ENCODE measurements around the gene HOXC12. TPM values are rescaled to one million over a fixed set of nuclear protein-coding genes. Genes with fewer than 3 reads are reported as not detected.

The HOXC12 gene
- total RNA-seq, 1 donor from 2014 or later, result not detected

GRCh38 chr12:53958128-53958527 is 3.4 kb downstream of the HOXC12 start:
- Histone ChIP-seq H3K4me3 (no peak overlapping the region), H3K4me1 (no peaks in the 10 kb centered on the region), H3K27ac (no peak overlapping the region), H3K36me3 (no peaks in the 10 kb centered on the region), H3K9me3 (no peaks in the 10 kb centered on the region), H3K27me3 (ENCODE audit: low read depth) (peaks cover 100% of the 10 kb centered on the region)
- no peak for TF ChIP-seq CTCF (IDR thresholded peaks at IDR 0.05)
- intact Hi-C loops (cut with DNase I), result no loop called here
- no peak for ATAC-seq
- no peak for DNase-seq

- no peak for ATAC-seq
- no peak for DNase-seq
- TF ChIP-seq CTCF (IDR thresholded peaks at IDR 0.05), result no peak
- Histone ChIP-seq H3K27me3 (ENCODE audit: low read depth) (peaks cover 100% of the 10 kb centered on the region), H3K36me3 (no peaks in the 10 kb centered on the region), H3K27ac (no peak overlapping the region), H3K4me1 (no peaks in the 10 kb centered on the region), H3K9me3 (no peaks in the 10 kb centered on the region), H3K4me3 (no peak overlapping the region)
- intact Hi-C loops (cut with DNase I), result no loop called here
These were observed 4.6 kb downstream of the HOXC12 start for GRCh38 chr12:53959314-53959713.

GRCh38 chr12:53960187-53961024 is 5.7 kb downstream of the HOXC12 start:
- Histone ChIP-seq H3K4me3 (no peak overlapping the region), H3K4me1 (no peaks in the 10 kb centered on the region), H3K36me3 (no peaks in the 10 kb centered on the region), H3K27me3 (ENCODE audit: low read depth) (peaks cover 100% of the 10 kb centered on the region), H3K27ac (no peak overlapping the region), H3K9me3 (no peaks in the 10 kb centered on the region)
- DNase-seq, result no peak
- no peak for TF ChIP-seq CTCF (IDR thresholded peaks at IDR 0.05)
- intact Hi-C loops (cut with DNase I), result no loop called here
- ATAC-seq, result no peak

- no peak for TF ChIP-seq CTCF (IDR thresholded peaks at IDR 0.05)
- Histone ChIP-seq H3K4me3 (no peak overlapping the region), H3K36me3 (no peaks in the 10 kb centered on the region), H3K9me3 (no peaks in the 10 kb centered on the region), H3K27me3 (ENCODE audit: low read depth) (peaks cover 100% of the 10 kb centered on the region), H3K27ac (no peak overlapping the region), H3K4me1 (peaks cover 6% of the 10 kb centered on the region)
- DNase-seq (no peak), ATAC-seq (peak; percentile 8 to 16)
- intact Hi-C loops (cut with DNase I), result no loop called here
These were observed 6.5 kb downstream of the HOXC12 start for GRCh38 chr12:53961025-53961761.

GRCh38 chr12:53963005-53963404 is 8.3 kb downstream of the HOXC12 start:
- Histone ChIP-seq H3K4me1 (peaks cover 13% of the 10 kb centered on the region), H3K27me3 (ENCODE audit: low read depth) (peaks cover 100% of the 10 kb centered on the region), H3K27ac (no peak overlapping the region), H3K36me3 (no peaks in the 10 kb centered on the region), H3K4me3 (no peak overlapping the region), H3K9me3 (no peaks in the 10 kb centered on the region)
- intact Hi-C loops (cut with DNase I), result no loop called here
- DNase-seq (no peak), ATAC-seq (no peak)
- no peak for TF ChIP-seq CTCF (IDR thresholded peaks at IDR 0.05)
